Measurements from ENCODE around the gene ARFRP1.
"Not testable (repeated sequence)": the region's sequence is repeated elsewhere in the genome, so short reads cannot be mapped to it uniquely, and the experiment has no call there.

The ARFRP1 gene

DNA sequence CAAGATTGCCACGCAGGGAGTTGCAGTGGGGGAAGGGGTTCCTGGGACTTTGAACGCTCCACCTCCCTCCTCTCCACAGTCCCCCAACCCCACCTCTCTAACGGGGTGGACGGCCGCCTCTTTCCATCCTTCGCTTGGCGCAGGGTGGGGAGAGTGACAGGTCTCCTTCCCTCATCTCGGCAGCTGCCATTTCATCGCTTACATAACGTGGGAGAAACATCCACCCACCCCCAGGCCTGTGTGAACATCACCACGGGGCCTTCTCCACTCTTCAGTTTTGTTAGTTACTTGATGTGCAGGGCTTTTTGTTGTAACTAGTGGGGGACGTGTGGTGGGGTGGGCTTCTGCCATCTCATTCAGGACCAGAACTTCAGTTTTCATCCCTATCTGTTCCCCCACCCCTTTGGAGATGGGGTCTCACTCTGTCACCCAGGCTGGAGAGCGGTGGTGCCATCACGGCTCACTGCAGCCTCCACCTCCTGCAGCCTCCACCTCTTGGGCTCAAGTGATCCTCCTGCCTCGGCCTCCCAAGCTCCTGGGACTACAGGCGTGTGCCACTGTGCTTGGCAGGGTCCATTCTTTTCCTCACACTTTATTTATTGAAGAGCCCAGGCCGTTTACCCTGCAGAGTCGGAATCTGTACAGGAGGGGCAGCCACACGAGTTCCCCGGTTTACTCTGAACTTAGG lies 32.0 kb downstream of the ARFRP1 start:
- DNase-seq (ENCODE audit: low read depth) = no peak

DNA sequence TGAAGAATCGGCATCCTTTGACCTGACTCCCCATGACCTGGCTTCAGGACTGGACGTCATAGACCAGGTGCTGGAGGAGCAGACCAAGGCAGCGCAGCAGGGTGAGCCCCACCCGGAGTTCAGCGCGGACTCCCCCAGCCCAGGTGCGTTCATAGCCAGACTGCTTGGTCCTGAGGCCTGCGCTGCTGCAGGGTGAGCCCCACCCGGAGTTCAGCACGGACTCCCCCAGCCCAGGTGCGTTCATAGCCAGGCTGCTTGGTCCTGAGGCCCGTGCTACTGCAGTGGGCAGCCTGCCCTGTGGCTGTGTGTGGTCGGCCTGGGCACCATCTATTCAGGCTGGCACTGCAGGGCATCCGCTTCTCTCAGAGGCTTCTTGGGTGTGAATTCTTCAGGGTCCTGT lies 33.8 kb downstream of the ARFRP1 start:
- no peak for DNase-seq (ENCODE audit: low read depth)

DNA sequence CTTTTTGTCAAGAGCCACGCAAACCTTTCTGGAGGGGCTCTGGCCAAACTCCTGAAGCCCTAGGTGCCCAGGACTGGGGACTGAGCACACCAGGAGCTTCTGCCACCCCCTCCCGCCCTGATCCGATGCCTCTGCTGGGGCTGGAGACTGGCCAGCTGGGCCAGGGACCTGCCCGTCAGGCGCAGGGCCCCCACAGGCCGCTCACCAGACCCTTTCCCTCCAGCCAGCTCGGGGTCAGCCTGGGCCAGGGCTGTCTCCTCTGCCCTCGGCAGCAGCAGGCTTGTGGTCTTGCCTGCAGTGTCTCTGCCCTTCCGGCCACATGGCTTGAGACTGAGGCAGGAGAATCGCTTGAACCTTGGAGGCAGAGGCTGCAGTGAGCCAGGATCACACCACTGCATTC lies 35.1 kb downstream of the ARFRP1 start:
- no peak for DNase-seq (ENCODE audit: low read depth)

DNA sequence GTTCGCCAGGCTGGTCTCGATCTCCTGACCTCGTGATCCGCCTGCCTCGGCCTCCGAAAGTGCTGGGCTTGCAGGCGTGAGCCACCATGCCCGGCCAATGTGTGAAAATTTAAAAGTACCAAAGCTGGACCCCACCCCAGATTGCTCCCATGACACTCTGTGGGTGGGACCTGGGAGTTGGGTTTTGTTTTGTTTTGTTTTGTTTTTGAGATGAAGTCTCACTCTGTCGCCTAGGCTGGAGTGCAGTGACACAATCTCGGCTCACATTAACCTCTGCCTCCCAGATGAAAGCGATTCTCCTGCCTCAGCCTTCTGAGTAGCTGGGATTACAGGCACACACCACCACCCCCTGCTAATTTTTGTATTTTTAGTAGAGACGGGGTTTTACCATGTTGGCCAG lies 36.1 kb downstream of the ARFRP1 start:
- DNase-seq (ENCODE audit: low read depth) = not testable (repeated sequence)

DNA sequence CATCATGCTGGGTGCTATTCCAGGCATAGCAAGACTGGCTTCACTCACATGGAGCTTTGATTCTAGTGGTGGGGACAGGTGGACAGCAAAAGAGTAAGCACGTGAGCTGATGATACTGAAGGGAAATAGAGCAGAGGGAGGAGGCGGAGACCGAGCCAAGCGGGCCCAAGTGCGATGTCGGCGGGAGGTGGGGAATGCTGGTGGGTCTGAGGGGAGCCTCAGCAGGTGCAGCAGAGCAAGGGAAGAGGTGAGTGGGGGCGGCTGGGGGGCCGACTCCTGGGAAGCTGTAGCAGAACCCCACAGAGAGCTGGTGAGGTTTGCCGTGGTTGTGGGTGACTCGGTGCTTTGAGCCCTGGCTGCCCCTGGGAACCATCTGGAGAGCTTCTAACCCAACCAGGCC lies 39.4 kb downstream of the ARFRP1 start:
- DNase-seq (ENCODE audit: low read depth) = no peak

DNA sequence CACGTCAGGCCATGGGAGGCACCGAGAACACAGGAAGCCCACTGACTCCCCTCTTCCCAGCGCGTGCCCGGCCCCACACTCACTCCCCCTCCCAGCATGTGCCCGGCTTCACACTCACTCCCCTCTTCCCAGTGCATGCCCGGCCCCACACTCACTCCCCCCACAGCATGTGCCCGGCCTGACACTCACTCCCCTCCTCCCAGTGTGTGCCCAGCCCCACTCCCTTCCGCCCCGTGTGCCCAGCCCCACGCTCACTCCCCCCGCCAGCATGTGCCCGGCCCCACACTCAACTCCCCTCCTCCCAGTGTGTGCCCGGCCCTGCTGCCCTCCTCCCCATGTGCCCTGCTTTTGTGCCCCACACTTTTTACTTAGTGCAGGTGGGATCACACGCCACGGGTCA lies 39.9 kb downstream of the ARFRP1 start:
- no peak for DNase-seq (ENCODE audit: low read depth)

DNA sequence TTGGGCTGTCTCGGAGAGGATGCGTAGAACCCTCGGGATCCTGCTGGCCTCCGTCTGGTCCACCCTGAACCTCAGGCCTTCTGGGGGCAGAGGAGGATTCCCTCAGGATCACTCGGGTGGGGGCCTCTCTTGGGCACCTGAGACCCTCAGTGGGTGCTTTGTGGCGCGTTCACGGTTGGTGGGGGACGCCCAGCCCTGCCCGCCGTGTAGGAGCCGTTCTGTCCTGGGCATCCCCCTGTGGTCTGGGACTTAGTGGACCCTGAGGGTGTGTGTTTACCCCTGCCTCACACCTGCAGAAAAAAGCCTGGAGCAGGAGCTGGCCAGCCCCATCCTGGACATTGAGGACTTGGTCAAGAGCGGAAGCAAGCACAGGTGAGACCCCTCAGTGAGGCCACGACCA lies 42.1 kb downstream of the ARFRP1 start:
- no peak for DNase-seq (ENCODE audit: low read depth)

DNA sequence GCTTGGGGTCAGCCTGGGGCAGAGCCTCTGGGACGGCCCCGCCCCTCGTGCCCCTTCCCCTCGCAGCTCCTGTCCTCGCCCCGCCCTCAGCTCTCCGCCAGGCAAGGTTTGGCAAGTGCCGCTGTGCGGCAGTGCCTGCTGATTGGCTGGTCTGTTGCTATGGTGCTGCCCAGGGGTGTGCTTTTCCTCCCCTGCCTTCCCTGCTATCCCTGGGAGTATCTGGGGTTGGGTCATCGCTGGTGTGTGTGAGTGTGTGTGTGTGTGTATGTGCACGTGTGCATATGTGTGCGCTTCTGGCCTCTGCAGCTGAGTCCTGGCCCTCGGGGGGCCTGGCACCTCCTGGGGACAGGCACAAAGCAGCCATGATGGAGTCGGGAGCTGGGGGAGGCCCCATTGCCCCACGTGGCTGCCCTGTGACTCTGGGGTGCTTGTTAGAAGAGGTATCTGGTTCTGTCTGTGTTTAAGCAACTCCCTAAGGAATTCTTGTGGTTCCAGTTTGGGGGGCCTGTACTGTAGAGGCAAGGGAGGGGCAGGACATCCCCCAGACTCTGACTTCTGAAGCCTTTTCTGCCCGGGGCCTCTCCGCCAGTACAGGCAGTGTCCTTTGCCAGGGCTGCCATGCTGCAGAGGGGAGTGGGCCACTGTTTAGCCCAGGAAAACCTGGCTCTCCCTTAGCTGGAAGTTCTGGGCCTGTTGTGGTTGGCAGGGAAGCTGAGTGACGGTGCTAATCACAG lies 42.7 kb downstream of the ARFRP1 start:
- no peak for DNase-seq (ENCODE audit: low read depth)

DNA sequence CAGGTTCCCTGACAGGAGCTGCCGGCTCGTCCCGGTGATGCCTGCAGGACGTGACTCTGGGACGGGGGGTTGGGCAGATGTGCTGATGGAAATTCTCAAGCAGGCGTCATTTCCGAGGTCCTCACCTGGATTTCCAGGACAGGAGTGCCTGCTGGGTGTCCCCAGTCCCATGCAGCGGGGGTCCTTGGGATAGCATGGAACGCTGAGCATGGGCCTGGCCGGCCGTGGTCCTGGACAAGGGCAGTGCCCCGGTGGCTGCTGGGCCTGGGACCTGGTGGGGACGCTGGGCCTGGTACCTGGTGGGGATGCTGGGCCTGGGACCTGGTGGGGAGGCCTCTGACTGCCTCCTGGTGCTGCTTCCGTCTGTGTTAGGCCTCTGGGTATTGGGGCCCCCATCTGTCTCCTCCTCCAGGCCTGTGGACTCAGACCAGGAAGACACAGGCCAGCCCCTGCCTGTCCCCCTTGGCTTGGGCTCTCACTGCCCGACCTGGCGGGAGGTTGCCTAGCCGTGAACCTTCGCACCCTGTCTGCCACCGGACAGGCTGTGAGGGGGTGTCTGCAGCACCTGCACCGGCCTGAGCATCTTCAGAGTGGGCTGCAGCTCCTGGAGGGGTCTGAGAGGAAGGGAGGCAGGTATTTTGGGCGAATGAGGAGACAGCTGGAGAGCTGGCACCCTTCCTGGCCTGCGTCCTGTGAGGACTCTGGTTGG lies 43.5 kb downstream of the ARFRP1 start:
- no peak for DNase-seq (ENCODE audit: low read depth)

DNA sequence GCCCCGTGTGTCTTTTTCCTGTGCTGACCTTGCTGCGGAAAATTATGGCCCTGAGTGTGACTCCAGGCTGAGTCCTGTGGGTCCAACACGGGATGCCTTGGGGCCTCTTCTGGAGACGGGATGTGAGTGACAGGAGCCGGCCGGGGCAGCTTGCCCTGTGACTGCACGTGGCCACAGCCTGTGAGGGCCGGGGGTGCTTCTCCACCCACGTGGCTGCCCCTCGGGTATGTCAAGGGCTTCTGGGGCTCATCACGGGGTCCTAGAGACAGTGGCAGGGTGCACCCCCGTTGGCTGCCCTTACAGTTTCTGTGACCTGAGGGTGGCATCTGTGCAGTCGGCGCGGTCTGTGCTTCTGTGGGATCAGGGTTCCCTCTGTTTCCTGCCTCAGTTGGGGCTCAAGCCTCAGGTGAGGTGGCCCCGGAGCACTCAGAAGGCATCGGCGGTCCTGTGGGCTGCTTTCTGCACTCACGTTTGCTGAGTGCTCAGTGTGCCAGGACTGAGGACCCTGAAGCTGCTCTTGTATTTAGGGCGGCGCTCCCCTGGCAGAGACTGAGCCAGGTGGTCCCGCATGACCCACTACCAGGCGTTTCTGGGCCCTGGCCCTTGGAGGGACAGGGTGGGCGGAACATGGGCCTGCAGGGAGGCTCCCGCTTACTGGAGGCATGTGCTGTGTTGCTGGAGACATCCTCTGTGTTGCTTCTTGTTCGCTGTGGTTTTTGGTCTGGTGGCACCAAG lies 44.3 kb downstream of the ARFRP1 start:
- DNase-seq (ENCODE audit: low read depth) = no peak

DNA sequence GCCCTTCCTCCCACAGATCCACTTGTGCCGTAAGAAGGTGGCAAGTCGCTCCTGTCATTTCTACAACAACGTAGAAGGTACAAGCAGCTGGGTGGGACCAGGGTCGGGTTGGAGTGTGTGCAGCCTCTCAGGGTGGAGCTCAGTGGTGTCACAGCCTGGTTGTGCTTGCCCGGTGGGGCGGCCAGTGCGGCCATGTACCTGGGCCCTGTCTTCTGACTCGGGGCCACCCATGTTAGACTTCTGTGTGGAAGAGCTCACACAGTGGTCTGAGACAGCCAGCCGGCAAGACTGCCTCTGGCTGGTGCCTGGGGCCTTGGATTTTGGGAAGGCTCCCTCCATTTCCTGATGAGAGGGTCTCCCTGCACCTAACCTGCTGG lies 45.0 kb downstream of the ARFRP1 start:
- DNase-seq (ENCODE audit: low read depth) = no peak

DNA sequence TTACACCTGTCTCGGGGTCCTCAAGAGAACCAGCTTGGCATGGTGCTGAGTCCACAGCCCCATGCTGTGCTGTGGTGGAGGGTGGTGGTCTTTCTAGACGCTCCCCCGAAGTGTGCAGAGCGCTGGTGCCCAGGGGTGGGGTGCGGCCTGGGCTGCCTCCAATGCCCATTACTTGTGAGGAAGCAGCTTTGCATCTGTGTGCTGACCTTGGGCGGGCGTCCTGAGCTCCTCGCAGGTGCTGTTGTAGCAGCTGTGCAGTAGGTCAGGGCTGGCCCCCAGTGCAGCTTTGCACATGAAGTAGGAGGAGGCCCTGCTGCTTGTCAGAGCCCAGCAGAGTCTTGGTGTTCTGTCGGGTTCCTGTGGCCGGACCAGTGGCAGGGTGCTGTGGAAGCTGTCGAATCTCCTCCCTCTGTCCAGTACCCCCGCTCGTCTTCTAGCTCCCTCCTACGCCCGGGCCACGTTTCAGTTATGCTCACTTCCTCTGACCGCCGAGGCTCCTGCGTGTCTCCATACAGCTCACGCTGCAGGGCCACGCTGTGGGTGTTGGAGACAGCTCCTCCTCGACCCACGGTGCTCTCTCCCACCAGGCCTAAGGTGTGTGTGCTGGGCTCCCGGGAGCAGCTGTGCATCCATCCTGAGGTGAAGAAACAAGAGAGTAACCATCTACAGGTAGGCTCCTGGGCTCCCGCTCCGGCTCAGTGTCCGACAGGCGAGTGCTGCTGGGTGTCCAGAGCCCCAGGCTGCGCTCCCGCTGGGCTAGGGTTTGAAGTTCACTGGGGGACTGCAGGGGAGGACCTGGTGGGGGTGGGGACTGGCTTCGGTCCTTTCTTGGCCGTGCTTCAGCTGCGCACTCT lies 45.6 kb downstream of the ARFRP1 start:
- DNase-seq (ENCODE audit: low read depth) = no peak

DNA sequence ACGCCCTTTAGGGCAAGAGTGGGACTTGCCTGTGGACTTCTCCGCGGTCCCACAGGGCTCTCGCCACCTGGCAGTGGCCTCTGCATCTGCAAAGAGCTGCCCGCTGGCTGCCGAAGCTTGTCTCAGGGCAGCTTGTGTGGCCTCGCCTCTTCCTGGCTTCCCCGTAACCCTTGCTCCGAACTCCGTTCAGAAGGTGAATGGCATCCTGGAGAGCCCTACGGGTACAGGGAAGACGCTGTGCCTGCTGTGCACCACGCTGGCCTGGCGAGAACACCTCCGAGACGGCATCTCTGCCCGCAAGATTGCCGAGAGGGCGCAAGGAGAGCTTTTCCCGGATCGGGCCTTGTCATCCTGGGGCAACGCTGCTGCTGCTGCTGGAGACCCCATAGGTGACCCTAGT lies 46.7 kb downstream of the ARFRP1 start:
- no peak for DNase-seq (ENCODE audit: low read depth)

DNA sequence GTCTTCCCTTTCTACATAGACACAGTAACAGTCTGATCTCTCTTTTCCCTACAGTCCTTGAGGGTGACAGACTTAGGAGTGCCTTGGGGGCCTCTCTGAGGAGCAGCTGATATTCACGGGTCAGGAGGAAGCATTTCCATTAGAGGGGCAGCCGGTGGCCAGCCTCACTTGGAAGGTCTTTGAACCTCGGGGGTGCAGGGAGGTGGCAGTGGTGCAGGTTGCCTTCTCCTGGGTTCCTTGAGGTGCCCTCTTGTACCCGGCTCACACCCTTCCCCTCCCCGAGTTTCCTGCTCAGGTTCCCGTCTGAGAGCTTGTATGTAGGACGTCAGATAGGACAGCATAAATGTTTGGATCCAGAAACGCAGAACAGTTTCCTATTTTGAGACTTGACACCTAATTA lies 47.2 kb downstream of the ARFRP1 start:
- no peak for DNase-seq (ENCODE audit: low read depth)

DNA sequence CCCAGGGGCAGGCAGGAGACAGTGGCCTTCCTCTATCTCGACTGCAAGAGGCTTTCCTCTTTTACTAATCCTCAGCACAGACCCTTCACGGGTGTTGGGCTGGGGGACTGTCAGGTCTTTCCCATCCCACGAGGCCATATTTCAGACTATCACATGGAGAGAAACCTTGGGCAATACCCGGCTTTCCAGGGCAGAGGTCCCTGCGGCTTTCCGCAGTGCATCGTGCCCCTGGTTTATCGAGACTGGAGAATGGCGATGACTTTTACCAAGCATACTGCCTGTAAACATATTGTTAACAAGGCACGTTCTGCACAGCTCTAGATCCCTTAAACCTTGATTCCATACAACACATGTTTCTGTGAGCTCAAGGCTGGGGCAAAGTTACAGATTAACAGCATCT lies 47.6 kb downstream of the ARFRP1 start:
- not testable (repeated sequence) for DNase-seq (ENCODE audit: low read depth)

DNA sequence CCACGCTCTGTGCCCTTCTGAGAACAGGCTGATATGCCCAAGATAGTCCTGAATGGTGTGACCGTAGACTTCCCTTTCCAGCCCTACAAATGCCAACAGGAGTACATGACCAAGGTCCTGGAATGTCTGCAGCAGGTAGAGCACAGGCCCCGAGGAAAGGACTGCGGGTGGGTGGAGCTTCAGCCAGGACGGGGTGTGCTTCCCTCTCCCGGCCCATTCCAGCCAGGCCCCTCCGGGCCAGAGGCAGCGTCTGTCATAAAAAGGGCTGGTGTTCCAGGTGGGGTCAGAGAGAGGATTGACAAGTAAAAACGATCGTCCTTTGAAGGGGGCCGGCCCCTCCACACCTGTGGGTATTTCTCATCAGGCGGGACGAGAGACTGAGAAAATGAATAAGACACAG lies 48.4 kb downstream of the ARFRP1 start:
- DNase-seq (ENCODE audit: low read depth) = no peak

DNA sequence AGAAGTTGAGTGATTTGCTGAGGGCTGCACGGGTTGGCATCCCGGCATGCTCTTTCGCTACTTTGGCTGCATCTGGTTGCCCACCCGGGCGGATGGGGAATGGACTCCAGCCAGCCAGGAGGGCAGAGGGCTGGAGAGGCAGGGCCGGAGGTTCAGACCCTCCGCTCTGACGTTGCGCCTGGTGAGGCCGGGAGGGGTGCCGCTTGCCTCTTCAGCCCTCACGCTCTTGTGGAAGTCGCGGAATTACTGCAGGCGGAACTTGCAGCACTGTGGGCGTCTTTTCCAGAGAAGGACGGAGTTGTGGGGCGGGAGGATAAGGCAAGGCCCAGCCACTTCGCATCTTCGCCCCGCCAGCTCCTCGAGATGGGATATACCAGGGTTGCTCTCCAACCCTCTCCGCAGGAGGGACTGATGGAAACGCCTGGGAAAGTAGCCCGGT lies 49.0 kb downstream of the ARFRP1 start:
- no peak for DNase-seq (ENCODE audit: low read depth)

DNA sequence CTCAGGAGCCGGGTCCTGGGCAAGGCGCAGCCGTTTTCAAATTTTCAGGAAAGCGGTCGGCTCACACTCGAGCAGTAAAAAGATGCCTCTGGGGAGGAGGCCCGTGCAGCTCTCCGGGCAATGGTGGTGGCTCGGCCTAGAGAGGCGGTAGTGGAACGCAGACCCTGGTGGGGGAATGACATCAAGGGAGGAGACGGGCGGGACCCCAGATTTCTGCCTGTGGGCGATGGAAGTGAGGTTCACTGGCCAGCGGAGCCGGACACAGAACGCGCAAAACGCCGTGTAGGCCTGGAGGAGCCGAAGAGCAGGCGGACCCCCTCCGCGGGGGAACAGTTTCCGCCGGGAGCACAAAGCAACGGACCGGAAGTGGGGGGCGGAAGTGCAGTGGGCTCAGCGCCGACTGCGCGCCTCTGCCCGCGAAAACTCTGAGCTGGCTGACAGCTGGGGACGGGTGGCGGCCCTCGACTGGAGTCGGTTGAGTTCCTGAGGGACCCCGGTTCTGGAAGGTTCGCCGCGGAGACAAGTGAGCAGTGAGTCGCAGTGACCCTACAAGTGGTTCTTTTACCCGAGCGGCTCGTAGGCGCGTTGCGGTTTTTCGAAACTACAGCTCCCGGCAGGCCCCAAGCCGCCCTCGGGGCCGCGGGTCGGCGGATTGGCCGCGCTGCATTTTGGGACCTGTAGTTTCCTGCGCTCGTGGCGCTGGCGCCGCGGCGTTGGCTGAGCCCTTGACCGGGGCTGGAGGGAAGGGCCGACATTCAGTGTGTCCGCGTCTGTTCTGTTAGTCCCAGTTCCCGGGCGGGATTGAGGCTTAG lies 49.6 kb downstream of the ARFRP1 start, which contains the start of gene RTEL1:
TSS of gene RTEL1 (plus strand) at position 376 of the 812 bp plus-strand sequence. CDS start 1,091 bp downstream, outside the sequence.
- DNase-seq (ENCODE audit: low read depth) = peak; percentile 86

DNA sequence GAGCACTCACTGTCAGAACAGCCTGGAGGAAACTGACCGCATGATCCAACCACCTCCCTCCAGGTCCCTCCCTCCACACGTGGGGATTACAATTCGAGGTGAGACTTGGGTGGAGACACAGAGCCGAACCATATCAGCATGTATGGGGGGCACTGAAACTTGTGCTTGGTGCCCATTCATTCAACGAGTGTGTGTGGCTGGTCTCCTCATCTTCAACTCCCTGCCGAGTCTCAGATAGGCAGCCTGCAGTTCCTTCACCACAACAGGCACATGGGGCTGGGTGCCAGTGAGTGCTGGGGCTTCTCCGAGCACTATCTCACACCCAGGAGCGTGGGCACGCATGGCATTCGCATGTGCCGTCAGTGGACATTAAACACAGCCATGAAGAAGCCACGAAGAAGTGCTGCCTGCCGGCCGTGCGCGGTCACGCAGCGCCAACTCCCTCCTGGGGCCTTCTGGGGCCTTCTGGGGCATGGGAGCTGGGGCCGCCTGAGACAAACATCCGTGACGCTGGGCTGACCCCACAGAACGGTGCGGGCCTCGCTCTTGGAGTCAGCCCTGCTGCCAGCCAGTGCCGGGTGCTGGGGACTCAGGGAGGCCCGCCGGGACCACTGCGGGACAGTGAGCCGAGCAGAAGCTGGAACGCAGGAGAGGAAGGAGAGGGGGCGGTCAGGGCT lies 50.4 kb downstream of the ARFRP1 start:
- no peak for DNase-seq (ENCODE audit: low read depth)

DNA sequence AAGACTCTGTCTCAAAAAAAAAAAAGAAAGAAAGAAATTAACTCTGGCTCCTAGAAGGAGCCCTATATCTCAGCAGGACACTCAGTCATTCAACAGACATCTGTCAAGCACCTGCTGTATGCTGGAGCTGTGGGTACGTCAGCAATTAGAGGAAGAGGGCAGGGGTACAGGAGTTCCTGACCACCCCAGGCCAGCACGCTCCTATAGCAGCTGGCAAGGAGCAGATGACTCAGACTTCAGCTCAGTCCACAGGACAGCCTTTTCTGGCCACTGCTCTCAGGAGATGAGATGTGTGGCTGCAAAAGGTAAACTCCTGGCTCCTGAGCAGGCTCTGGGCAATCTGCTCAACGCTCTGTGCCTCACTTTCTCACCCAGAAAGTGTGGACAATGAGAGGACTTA lies 51.3 kb downstream of the ARFRP1 start:
- no peak for DNase-seq (ENCODE audit: low read depth)

All from activated gamma-delta T cell treated with anti-CD3 and anti-CD28 coated beads, Interleukin-2, amount 50 U/mL, for 16 hours (primary cell).